CD14-positive monocyte (primary cell): ENCODE measurements around the gene HTR1E. TPM values are rescaled to one million over a fixed set of nuclear protein-coding genes. Genes with fewer than 3 reads are reported as not detected.
"Not testable (repeated sequence)": the region's sequence is repeated elsewhere in the genome, so short reads cannot be mapped to it uniquely, and the experiment has no call there.

Experiments
- DNase-seq, 3 donors: peaks; one replicate each; pipeline ENCODE4 v3.0.0-alpha.2; 2011 to 2022
- H2AFZ ChIP-seq: 2 replicates; pipeline ENCODE4 v1.6.0; 2012; ENCODE audit warnings: mild to moderate bottlenecking, low read depth, low read length, inconsistent platforms; ENCODE audit not compliant: insufficient read depth, poor library complexity, severe bottlenecking
- H3K27ac ChIP-seq, 2 donors: 1 replicate in 1 of 2; 2 replicates in 1 of 2; pipeline ENCODE4 v1.5.1; 2012 to 2013; ENCODE audit warnings: low read length in 2 of 2, control low read depth in 1 of 2, inconsistent platforms in 1 of 2, low read depth in 1 of 2, mild to moderate bottlenecking in 1 of 2
- H3K27me3 ChIP-seq, 2 donors: one replicate each; pipeline versions ENCODE4 v1.6.0 to v1.6.1; 2011 to 2013; ENCODE audit warnings: low read length in 2 of 2; ENCODE audit not compliant: control insufficient read depth in 2 of 2, insufficient read depth in 2 of 2
- H3K36me3 ChIP-seq, 2 donors: replicated peaks in 1 of 2; 1 replicate in 1 of 2; 2 replicates in 1 of 2; pipeline versions ENCODE4 v1.5.1 to v1.6.1; 2012 to 2013; ENCODE audit warnings: low read length in 2 of 2, control low read depth in 1 of 2, inconsistent platforms in 1 of 2, mild to moderate bottlenecking in 1 of 2; ENCODE audit not compliant: insufficient read depth in 2 of 2, control insufficient read depth in 1 of 2
- H3K4me1 ChIP-seq, 2 donors: 1 replicate in 1 of 2; 2 replicates in 1 of 2; pipeline versions ENCODE4 v1.5.1 to v1.6.1; 2012 to 2013; ENCODE audit warnings: low read length in 2 of 2, control low read depth in 1 of 2, inconsistent platforms in 1 of 2, mild to moderate bottlenecking in 1 of 2, moderate library complexity in 1 of 2; ENCODE audit not compliant: insufficient read depth in 2 of 2, control insufficient read depth in 1 of 2
- H3K4me2 ChIP-seq: replicated peaks from 2 replicates; pipeline ENCODE3; 2012; ENCODE audit warnings: low read length, moderate library complexity, mild to moderate bottlenecking; ENCODE audit not compliant: poor library complexity, severe bottlenecking; ENCODE audit errors: extremely low read depth
- H3K4me3 ChIP-seq, 3 experiments: fragments of 200-600 bp in 1 of 3; sonication (generic) in 1 of 3; replicated peaks in 1 of 3; 1 replicate in 2 of 3; 2 replicates in 1 of 3; pipeline ENCODE4 v1.5.1; 2011 to 2013; ENCODE audit warnings: low read length in 3 of 3, mild to moderate bottlenecking in 3 of 3, control low read depth in 2 of 3, low read depth in 2 of 3, inconsistent platforms in 1 of 3, moderate library complexity in 1 of 3
- H3K79me2 ChIP-seq: 2 replicates; pipeline ENCODE4 v1.6.0; 2012; ENCODE audit warnings: mild to moderate bottlenecking, control low read depth, inconsistent platforms, low read length, moderate library complexity; ENCODE audit not compliant: insufficient read depth
- H3K9ac ChIP-seq: 2 replicates; pipeline ENCODE4 v1.6.0; 2017; ENCODE audit warnings: low read length, mild to moderate bottlenecking; ENCODE audit not compliant: insufficient read depth, poor library complexity, severe bottlenecking
- H3K9me3 ChIP-seq, 2 donors: replicated peaks in 1 of 2; 1 replicate in 1 of 2; 2 replicates in 1 of 2; pipeline versions ENCODE4 v1.5.1 to v1.6.1; 2012 to 2013; ENCODE audit warnings: low read length in 2 of 2, control low read depth in 1 of 2; ENCODE audit not compliant: control insufficient read depth in 1 of 2, insufficient read depth in 1 of 2
- H4K20me1 ChIP-seq: 2 replicates; pipeline ENCODE4 v1.6.0; 2012; ENCODE audit warnings: mild to moderate bottlenecking, low read length, control low read depth, moderate library complexity; ENCODE audit not compliant: insufficient read depth
- H3K27ac Mint-ChIP-seq, 7 donors: one replicate each; pipeline ENCODE4 v1.8.0; 2020; ENCODE audit warnings: mild to moderate bottlenecking in 7 of 7, mixed read lengths in 7 of 7, moderate library complexity in 6 of 7, inconsistent platforms in 2 of 7
- H3K27me3 Mint-ChIP-seq, 3 donors: one replicate each; pipeline ENCODE4 v1.8.0; 2021 to 2022; ENCODE audit warnings: low read depth in 3 of 3, mild to moderate bottlenecking in 3 of 3, mixed read lengths in 3 of 3, moderate library complexity in 3 of 3, inconsistent platforms in 1 of 3
- H3K36me3 Mint-ChIP-seq, 2 donors: one replicate each; pipeline ENCODE4 v1.8.0; 2020; ENCODE audit warnings: mixed read lengths in 2 of 2, inconsistent platforms in 1 of 2, mild to moderate bottlenecking in 1 of 2
- H3K4me1 Mint-ChIP-seq: one replicate; pipeline ENCODE4 v1.8.0; 2020; ENCODE audit warnings: mild to moderate bottlenecking, mixed read lengths
- H3K4me3 Mint-ChIP-seq, 2 donors: one replicate each; pipeline ENCODE4 v1.8.0; 2020; ENCODE audit warnings: mild to moderate bottlenecking in 2 of 2, mixed read lengths in 2 of 2, moderate library complexity in 1 of 2
- H3K9me3 Mint-ChIP-seq, 7 donors: one replicate each; pipeline ENCODE4 v1.8.0; 2020 to 2022; ENCODE audit warnings: mixed read lengths in 7 of 7, mild to moderate bottlenecking in 6 of 7, moderate library complexity in 6 of 7, inconsistent platforms in 2 of 7
- CTCF ChIP-seq: fragments of 200-600 bp; IDR thresholded peaks from one replicate; pipeline ENCODE4 v1.8.0; 2022; ENCODE audit warnings: antibody characterized with exemption, mild to moderate bottlenecking
- whole genome bisulfite sequencing: methylation state at CpG from one replicate; pipeline ENCODE4 v1.1.5; 2013; ENCODE audit warnings: missing lambda C conversion rate; ENCODE audit not compliant: insufficient coverage; 5-methylcytosine and 5-hydroxymethylcytosine counted together
- intact Hi-C, 2 donors: fragments of 100-400 bp; cut with micrococcal nuclease; formaldehyde crosslinking; loops; one replicate each; pipeline versions ENCODE4 v1.15.0 to v1.15.1; 2023
- polyA minus RNA-seq: library from RNA; depleted of rRNA, polyadenylated mRNA; stranded (reverse); fragments of >200 nt; gene quantifications from 2 replicates; pipeline ENCODE4 v1.2.3, GENCODE V29; 2012
- polyA plus RNA-seq, 3 donors: library from polyadenylated mRNA; depleted of rRNA in 1 of 3; unstranded in 2 of 3; stranded (reverse) in 1 of 3; fragments of 300-500 nt in 2 of 3; fragments of >200 nt in 1 of 3; fragmentation: Illumina TruSeq in 2 of 3; gene quantifications; 1 replicate in 2 of 3; 2 replicates in 1 of 3; pipeline ENCODE4 v1.2.3, GENCODE V29; 2012 to 2021
- total RNA-seq, 12 experiments: library from RNA in 1 of 12; stranded (reverse) in 1 of 12; fragments of 120-200 nt in 1 of 12; gene quantifications; one replicate each; pipeline ENCODE4 v1.2.4 and lab custom pipeline; 2013 to 2026; ENCODE audit warnings: mixed read lengths in 6 of 12, inconsistent platforms in 1 of 12

HTR1E gene, protein sequence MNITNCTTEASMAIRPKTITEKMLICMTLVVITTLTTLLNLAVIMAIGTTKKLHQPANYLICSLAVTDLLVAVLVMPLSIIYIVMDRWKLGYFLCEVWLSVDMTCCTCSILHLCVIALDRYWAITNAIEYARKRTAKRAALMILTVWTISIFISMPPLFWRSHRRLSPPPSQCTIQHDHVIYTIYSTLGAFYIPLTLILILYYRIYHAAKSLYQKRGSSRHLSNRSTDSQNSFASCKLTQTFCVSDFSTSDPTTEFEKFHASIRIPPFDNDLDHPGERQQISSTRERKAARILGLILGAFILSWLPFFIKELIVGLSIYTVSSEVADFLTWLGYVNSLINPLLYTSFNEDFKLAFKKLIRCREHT
- not detected for total RNA-seq (2013)
- polyA plus RNA-seq (not detected), polyA minus RNA-seq (not detected in 2 replicates), total RNA-seq (lab: John Stamatoyannopoulos, UW) (0 to 0.35 (median 0) reads per million in 11 experiments)

DNA sequence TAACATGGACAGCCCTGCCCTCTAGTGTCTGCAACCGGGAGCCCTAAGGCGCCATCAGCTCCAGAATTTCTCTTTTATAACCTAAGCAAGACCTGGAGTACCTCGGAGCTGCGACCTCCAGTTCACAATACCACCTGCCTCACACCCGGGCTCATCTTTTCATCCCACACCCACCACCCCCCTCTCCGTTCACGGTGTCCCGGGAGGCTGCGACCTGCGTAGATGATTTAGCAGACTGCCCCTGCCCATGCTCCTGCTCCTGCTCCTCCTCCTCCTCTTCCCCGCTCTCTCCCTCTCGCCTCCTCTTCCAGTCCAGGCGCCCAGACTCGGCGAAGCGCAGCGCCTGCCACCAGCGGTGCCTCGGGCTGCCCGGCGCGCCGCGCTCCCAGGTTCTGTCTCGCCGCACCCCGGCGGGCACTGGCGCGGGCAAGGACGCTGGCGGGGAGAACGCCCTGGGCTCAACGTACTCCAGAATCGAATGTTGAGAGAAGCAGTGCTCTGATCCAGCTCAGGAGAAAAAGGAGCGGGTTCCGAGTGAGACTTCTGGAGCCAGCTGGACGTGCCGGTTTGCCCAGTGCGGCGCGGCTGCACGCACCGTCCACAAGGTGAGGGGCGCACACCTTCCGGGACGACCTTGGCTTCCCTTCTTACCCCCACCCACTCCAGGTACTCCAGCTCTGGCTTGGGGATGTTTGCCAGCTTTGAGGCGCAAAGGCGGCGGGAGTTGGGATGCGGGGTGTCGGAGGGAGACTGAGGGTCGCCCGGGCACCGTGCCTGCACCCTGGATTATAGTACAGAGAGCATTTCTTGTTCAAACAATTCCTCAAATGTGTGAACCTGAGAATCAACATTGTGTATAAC is at the start of gene HTR1E:
HTR1E (plus strand) TSS at position 310 of the 861 bp plus-strand sequence. CDS start 77,807 bp downstream, outside the sequence.
- H3K4me1 ChIP-seq = no peaks in the 10 kb centered on the region
- H3K4me3 ChIP-seq = no peak within 1 kb of the TSS
- peak within 1 kb of the TSS in 1 of 2 donors; percentile 69 for H3K4me3 Mint-ChIP-seq
- intact Hi-C loops = no loop called here
- H3K27me3 ChIP-seq = peaks cover 18 to 32% of the 10 kb centered on the region in 2 donors
- WGBS = under 1% methylated on average over 36 of the region's 55 CpGs
- no peak within 1 kb of the TSS for H3K27ac ChIP-seq
- no peaks in the 10 kb centered on the region for H3K36me3 ChIP-seq
- H3K9me3 Mint-ChIP-seq = peaks cover 0 to 8% (median 2%) of the 10 kb centered on the region in 7 donors
- no peaks in the 10 kb centered on the region for H3K4me1 Mint-ChIP-seq
- no peaks in the 10 kb centered on the region for H3K79me2 ChIP-seq
- no peaks in the 10 kb centered on the region for H3K9me3 ChIP-seq
- no peak for DNase-seq
- no peak for TF ChIP-seq CTCF
- H3K9ac ChIP-seq = no peak within 1 kb of the TSS
- no peak within 1 kb of the TSS for H3K4me2 ChIP-seq
- H3K36me3 Mint-ChIP-seq = no peaks in the 10 kb centered on the region
- peaks cover 27 to 38% (median 31%) of the 10 kb centered on the region in 3 donors for H3K27me3 Mint-ChIP-seq
- no peaks in the 10 kb centered on the region for H4K20me1 ChIP-seq
- peak within 1 kb of the TSS in 1 of 7 donors; percentile 70 for H3K27ac Mint-ChIP-seq
- no peak within 1 kb of the TSS for H2AFZ ChIP-seq

- no CpG with 5 or more reads among the region's 4 CpGs for WGBS
- Histone ChIP-seq H3K36me3 (no peaks in the 10 kb centered on the region), H3K4me2 (no peak overlapping the region), H3K9me3 (peaks cover 10 to 14% of the 10 kb centered on the region in 2 donors), H3K79me2 (no peaks in the 10 kb centered on the region), H3K4me1 (no peaks in the 10 kb centered on the region), H3K27ac (no peak overlapping the region), H2AFZ (no peak overlapping the region), H3K27me3 (no peaks in the 10 kb centered on the region), H4K20me1 (no peaks in the 10 kb centered on the region), H3K9ac (no peak overlapping the region), H3K4me3 (no peak overlapping the region)
- Mint-ChIP-seq H3K9me3 (peaks cover 4 to 18% (median 8%) of the 10 kb centered on the region in 7 donors), H3K36me3 (no peaks in the 10 kb centered on the region), H3K4me1 (no peaks in the 10 kb centered on the region), H3K27me3 (no peaks in the 10 kb centered on the region), H3K27ac (no peak overlapping the region), H3K4me3 (no peak overlapping the region)
- intact Hi-C loops = no loop called here
- DNase-seq = no peak
- TF ChIP-seq CTCF = no peak
These were observed 49.0 kb upstream of the HTR1E start for GRCh38 chr6:86888301-86888700.

DNA sequence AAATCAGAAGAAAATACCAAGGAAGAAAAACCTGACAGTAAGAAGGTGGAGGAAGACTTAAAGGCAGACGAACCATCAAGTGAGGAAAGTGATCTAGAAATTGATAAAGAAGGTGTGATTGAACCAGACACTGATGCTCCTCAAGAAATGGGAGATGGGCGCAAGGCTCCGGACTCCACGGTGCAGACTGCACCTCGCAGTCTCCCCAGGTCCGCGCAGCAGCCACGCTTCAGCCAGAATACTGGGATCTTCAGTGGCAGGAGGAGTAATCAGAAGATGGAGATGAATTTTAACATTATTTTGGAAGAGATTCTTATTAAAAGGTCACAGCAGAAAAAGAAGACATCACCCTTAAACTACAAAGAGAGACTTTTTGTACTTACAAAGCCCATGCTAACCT is 40.1 kb upstream of the HTR1E start:
- H3K36me3 ChIP-seq, H3K27ac ChIP-seq, H4K20me1 ChIP-seq, DNase-seq, H3K27me3 ChIP-seq, H3K36me3 Mint-ChIP-seq, H3K4me1 Mint-ChIP-seq, H3K9ac ChIP-seq, H3K9me3 ChIP-seq, H3K4me3 ChIP-seq, H3K4me2 ChIP-seq, H2AFZ ChIP-seq, H3K4me1 ChIP-seq, H3K27me3 Mint-ChIP-seq, intact Hi-C loops, H3K4me3 Mint-ChIP-seq, H3K79me2 ChIP-seq: not testable (repeated sequence)
- WGBS = 92% methylated on average over 3 of the region's 8 CpGs
- Mint-ChIP-seq H3K9me3 (peaks cover 5 to 21% (median 10%) of the 10 kb centered on the region in 7 donors), H3K27ac (peak overlapping the region in 1 of 7 donors; percentile 21)
